SK-N-SH treated with all-trans-retinoic acid at 6 μM for 48 hours (cell line): Measurements from ENCODE around the gene HOXA4.
A peak's percentile ranks its signal among the peaks of the same experiment; 100 is the strongest.

ENCODE experiments used
- ATAC-seq: fragments of 200-7000 bp; cut with Tn5 transposase; 3 replicates; pipeline ENCODE4 v1.9.1; 2020; ENCODE audit warnings: mild to moderate bottlenecking, moderate library complexity
- ARNTL ChIP-seq: fragments of 450-650 bp; formaldehyde crosslinking; IDR thresholded peaks from 2 replicates; pipeline ENCODE4 v1.5.0; 2020; ENCODE audit warnings: low read depth, mild to moderate bottlenecking, moderate library complexity, borderline replicate concordance
- BACH2 ChIP-seq: fragments of 250-450 bp; sonication (Bioruptor Pico); IDR thresholded peaks from 2 replicates; pipeline ENCODE4 v1.9.0; 2021; ENCODE audit warnings: mild to moderate bottlenecking, borderline replicate concordance
- CSDC2 ChIP-seq: fragments of 250-450 bp; sonication (Bioruptor Pico); IDR thresholded peaks from 2 replicates; pipeline ENCODE4 v1.5.0; 2020; ENCODE audit warnings: mild to moderate bottlenecking, moderate library complexity
- ESRRG ChIP-seq: fragments of 250-450 bp; sonication (Bioruptor Pico); IDR thresholded peaks from 2 replicates; pipeline ENCODE4 v1.6.1; 2021; ENCODE audit warnings: mild to moderate bottlenecking
- GLIS3 ChIP-seq: fragments of 250-450 bp; sonication (Bioruptor Pico); IDR thresholded peaks from 2 replicates; pipeline ENCODE4 v1.5.0; 2020; ENCODE audit warnings: mild to moderate bottlenecking, moderate library complexity
- ISL1 ChIP-seq: fragments of 250-450 bp; sonication (Bioruptor Pico); IDR thresholded peaks from 2 replicates; pipeline ENCODE4 v2.1.2; 2022; ENCODE audit warnings: mild to moderate bottlenecking, moderate library complexity
- PPARA ChIP-seq: fragments of 250-450 bp; sonication (Bioruptor Pico); IDR thresholded peaks from 2 replicates; pipeline ENCODE4 v1.5.0; 2020; ENCODE audit warnings: mild to moderate bottlenecking, borderline replicate concordance
- RARB ChIP-seq: fragments of 250-450 bp; sonication (Bioruptor Pico); IDR thresholded peaks from 2 replicates; pipeline ENCODE4 v1.8.0; 2021; ENCODE audit warnings: mild to moderate bottlenecking, moderate library complexity
- SNAI2 ChIP-seq: fragments of 250-450 bp; sonication (Bioruptor Pico); IDR thresholded peaks from 2 replicates; pipeline ENCODE4 v1.5.0; 2020; ENCODE audit warnings: mild to moderate bottlenecking, moderate library complexity
- TCF4 ChIP-seq: fragments of 250-450 bp; sonication (Bioruptor Pico); IDR thresholded peaks from 2 replicates; pipeline ENCODE4 v1.8.0; 2021; ENCODE audit warnings: mild to moderate bottlenecking, moderate library complexity, borderline replicate concordance
- TOX ChIP-seq: fragments of 250-450 bp; sonication (Bioruptor Pico); IDR thresholded peaks from 2 replicates; pipeline ENCODE4 v1.8.0; 2021; ENCODE audit warnings: mild to moderate bottlenecking, moderate library complexity, borderline replicate concordance
- ZC3H10 ChIP-seq: fragments of 250-450 bp; sonication (Bioruptor Pico); IDR thresholded peaks from 2 replicates; pipeline ENCODE4 v1.5.1; 2021; ENCODE audit warnings: mild to moderate bottlenecking, moderate library complexity
- ZFP3 ChIP-seq: fragments of 250-450 bp; sonication (Bioruptor Pico); IDR thresholded peaks from 2 replicates; pipeline ENCODE4 v1.5.0; 2020; ENCODE audit warnings: mild to moderate bottlenecking, moderate library complexity
- ZFP30 ChIP-seq: fragments of 450-650 bp; formaldehyde crosslinking; IDR thresholded peaks from 2 replicates; pipeline ENCODE4 v1.5.0; 2022; ENCODE audit warnings: mild to moderate bottlenecking, moderate library complexity
- ZNF565 ChIP-seq: fragments of 450-650 bp; formaldehyde crosslinking; conservative IDR thresholded peaks from 2 replicates; pipeline ENCODE4 v1.5.0; 2020; ENCODE audit warnings: low read depth, mild to moderate bottlenecking, moderate library complexity
- ZNF70 ChIP-seq: fragments of 450-650 bp; formaldehyde crosslinking; IDR thresholded peaks from 2 replicates; pipeline ENCODE4 v1.5.0; 2020; ENCODE audit warnings: mild to moderate bottlenecking, moderate library complexity
- ZNF8 ChIP-seq: fragments of 450-650 bp; formaldehyde crosslinking; IDR thresholded peaks from 2 replicates; pipeline ENCODE4 v1.5.0; 2020; ENCODE audit warnings: mild to moderate bottlenecking, moderate library complexity
- TF ChIP-seq, protein P1 (sequence below): fragments of 250-450 bp; sonication (Bioruptor Pico); IDR thresholded peaks from 2 replicates; pipeline ENCODE4 v1.5.0; 2020; ENCODE audit warnings: mild to moderate bottlenecking, moderate library complexity
- TF ChIP-seq, protein P2 (sequence below): fragments of 250-450 bp; sonication (Bioruptor Pico); IDR thresholded peaks from 2 replicates; pipeline ENCODE4 v1.8.0; 2021; ENCODE audit warnings: low read depth, mild to moderate bottlenecking, moderate library complexity, borderline replicate concordance
- TF ChIP-seq, protein P3 (sequence below): fragments of 250-450 bp; sonication (Bioruptor Pico); IDR thresholded peaks from 2 replicates; pipeline ENCODE4 v1.8.0; 2020; ENCODE audit warnings: mild to moderate bottlenecking, moderate library complexity, borderline replicate concordance

The HOXA4 gene

DNA sequence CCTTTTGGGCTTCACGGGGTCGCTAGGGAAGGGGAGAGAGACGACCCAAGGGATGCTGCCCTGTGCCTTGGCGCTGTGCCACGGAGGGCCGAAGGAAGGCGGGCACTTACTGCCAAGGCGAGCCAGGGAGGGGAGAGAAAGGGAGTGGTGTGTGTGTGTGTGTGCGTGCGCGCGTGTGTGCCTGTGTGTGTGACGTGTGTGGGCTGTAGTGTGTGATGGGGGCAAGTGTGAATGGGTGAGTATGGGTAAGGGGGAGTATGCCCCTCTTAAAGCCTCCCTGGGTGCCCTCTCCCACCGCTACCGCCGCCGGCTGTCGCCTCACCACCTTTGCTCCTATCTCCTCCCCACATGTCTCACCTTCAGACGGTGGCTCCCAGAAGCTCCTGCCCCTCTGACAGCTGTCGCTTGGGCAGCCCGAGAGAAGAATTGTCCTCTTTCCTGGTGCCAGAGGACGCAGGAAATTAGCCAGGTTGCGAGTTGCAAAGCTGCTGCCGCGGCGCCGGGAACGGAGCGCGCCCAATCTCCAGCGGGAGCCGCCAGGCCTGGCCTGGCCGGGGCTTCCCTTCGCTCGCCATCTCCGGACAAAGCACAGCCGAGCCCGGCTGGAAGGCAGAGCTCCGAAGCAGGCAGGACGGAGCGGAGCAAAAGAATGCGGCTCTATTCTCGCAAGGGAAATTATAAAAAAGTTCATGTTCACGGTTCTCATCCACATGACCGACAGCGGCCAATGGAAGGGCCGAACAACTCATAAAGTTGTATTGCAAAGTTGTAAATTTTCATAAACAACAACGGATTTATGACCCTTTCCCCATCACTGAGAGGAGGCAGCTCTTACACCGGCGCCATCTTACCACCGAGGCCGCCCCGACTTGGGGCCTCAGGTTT, 21.6 kb upstream of the HOXA4 start, which contains the start of gene HOXA3:
Gene HOXA3 (minus strand): TSS at position 653 of the 885 bp plus-strand sequence. CDS start 41,943 bp downstream, outside the sequence.
- TF ChIP-seq ZNF70 (CRISPR knock-in tag) (no peak), TOX (CRISPR knock-in tag) (no peak), ZNF565 (no peak), ZFP30 (no peak), PPARA (CRISPR knock-in tag) (no peak), BACH2 (CRISPR knock-in tag) (no peak), ZFP3 (CRISPR knock-in tag) (no peak), SNAI2 (CRISPR knock-in tag) (no peak), RARB (CRISPR knock-in tag) (no peak), ZNF8 (CRISPR knock-in tag) (no peak), ESRRG (CRISPR knock-in tag) (no peak), TCF4 (CRISPR knock-in tag) (no peak), ZC3H10 (CRISPR knock-in tag) (no peak), CSDC2 (CRISPR knock-in tag) (no peak), GLIS3 (CRISPR knock-in tag) (no peak)
- TF ChIP-seq, protein P1, sequence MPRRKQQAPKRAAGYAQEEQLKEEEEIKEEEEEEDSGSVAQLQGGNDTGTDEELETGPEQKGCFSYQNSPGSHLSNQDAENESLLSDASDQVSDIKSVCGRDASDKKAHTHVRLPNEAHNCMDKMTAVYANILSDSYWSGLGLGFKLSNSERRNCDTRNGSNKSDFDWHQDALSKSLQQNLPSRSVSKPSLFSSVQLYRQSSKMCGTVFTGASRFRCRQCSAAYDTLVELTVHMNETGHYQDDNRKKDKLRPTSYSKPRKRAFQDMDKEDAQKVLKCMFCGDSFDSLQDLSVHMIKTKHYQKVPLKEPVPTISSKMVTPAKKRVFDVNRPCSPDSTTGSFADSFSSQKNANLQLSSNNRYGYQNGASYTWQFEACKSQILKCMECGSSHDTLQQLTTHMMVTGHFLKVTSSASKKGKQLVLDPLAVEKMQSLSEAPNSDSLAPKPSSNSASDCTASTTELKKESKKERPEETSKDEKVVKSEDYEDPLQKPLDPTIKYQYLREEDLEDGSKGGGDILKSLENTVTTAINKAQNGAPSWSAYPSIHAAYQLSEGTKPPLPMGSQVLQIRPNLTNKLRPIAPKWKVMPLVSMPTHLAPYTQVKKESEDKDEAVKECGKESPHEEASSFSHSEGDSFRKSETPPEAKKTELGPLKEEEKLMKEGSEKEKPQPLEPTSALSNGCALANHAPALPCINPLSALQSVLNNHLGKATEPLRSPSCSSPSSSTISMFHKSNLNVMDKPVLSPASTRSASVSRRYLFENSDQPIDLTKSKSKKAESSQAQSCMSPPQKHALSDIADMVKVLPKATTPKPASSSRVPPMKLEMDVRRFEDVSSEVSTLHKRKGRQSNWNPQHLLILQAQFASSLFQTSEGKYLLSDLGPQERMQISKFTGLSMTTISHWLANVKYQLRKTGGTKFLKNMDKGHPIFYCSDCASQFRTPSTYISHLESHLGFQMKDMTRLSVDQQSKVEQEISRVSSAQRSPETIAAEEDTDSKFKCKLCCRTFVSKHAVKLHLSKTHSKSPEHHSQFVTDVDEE (CRISPR knock-in tag): no peak
- ATAC-seq: peak; percentile 17

DNA sequence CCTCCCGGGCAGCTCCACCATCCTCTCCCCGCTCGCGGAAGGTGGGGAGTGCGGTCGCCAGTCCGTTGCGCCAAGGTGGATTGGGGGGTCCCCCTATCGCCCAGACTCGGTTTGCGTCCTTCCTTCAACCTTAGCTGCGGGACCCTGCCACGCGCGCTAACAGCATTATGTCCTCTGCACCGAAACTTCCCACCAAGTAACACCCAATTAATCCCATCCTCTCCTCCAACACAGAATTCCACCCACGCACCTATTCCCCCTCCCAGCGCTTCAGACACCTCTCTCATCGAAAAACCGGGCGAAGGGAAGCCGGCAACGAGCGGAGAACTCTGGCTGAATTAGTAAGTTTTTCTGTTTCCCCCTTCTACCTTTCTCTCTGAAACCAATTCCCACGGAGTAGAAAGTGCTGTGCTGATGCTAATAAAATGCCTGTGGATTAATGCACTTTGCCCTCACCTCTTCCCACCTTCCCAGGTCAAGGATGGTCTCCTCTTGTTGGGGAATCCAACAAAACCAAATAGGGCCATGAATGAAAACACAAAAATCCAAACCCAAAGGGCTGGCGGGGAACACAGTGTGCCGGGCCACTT, 20.9 kb upstream of the HOXA4 start:
- ATAC-seq: no peak
- no peak for TF ChIP-seq ZNF8 (CRISPR knock-in tag)
- TF ChIP-seq ARNTL: no peak
- no peak for TF ChIP-seq CSDC2 (CRISPR knock-in tag)
- no peak for TF ChIP-seq ESRRG (CRISPR knock-in tag)
- no peak for TF ChIP-seq RARB (CRISPR knock-in tag)
- no peak for TF ChIP-seq TCF4 (CRISPR knock-in tag)
- TF ChIP-seq, all 23 proteins: peak for 0

DNA sequence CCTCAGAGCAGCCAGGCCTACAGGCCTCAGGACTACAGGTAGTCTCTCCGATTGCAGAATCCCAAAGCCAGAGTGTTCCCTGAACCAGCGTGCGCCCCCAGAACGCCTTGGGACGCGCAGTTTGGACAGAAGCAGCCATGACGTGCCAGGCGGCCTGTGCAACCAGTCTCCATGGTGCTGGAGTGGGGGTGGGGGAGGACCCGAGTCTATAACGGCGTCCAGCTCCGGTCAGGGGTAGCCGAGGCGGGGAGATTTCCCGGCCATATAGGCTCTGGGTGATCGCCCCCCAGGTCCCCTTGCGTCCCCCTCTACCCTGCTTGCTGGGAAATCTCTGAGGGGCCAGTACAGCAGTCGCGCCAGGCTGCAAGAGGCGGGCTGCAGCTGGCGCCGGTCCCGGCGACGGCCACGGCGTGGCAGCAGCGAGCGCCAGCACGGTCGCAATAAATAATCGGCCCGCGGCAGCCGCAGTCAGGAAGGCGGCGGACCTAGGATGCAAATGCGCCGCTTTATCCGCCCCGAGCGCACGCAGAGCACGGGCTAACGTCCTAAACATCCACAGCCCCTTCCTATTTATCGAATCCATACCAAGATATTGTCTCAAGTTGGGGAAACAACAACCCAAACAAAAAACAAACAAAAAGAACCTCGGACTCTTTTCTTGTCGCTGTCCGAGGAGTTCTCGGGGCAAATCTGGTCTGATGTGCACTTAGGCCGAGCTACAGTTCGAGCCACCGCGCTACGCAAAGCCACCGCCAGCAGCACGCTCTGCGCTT, 20.2 kb upstream of the HOXA4 start:
- TF ChIP-seq ZFP30: no peak
- no peak for TF ChIP-seq ISL1 (CRISPR knock-in tag)
- TF ChIP-seq, protein P2, sequence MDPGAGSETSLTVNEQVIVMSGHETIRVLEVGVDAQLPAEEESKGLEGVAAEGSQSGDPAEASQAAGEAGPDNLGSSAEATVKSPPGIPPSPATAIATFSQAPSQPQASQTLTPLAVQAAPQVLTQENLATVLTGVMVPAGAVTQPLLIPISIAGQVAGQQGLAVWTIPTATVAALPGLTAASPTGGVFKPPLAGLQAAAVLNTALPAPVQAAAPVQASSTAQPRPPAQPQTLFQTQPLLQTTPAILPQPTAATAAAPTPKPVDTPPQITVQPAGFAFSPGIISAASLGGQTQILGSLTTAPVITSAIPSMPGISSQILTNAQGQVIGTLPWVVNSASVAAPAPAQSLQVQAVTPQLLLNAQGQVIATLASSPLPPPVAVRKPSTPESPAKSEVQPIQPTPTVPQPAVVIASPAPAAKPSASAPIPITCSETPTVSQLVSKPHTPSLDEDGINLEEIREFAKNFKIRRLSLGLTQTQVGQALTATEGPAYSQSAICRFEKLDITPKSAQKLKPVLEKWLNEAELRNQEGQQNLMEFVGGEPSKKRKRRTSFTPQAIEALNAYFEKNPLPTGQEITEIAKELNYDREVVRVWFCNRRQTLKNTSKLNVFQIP (CRISPR knock-in tag): no peak
- no peak for TF ChIP-seq ZFP3 (CRISPR knock-in tag)
- TF ChIP-seq RARB (CRISPR knock-in tag): no peak
- TF ChIP-seq, protein P3, sequence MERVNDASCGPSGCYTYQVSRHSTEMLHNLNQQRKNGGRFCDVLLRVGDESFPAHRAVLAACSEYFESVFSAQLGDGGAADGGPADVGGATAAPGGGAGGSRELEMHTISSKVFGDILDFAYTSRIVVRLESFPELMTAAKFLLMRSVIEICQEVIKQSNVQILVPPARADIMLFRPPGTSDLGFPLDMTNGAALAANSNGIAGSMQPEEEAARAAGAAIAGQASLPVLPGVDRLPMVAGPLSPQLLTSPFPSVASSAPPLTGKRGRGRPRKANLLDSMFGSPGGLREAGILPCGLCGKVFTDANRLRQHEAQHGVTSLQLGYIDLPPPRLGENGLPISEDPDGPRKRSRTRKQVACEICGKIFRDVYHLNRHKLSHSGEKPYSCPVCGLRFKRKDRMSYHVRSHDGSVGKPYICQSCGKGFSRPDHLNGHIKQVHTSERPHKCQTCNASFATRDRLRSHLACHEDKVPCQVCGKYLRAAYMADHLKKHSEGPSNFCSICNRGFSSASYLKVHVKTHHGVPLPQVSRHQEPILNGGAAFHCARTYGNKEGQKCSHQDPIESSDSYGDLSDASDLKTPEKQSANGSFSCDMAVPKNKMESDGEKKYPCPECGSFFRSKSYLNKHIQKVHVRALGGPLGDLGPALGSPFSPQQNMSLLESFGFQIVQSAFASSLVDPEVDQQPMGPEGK (CRISPR knock-in tag): no peak
- TF ChIP-seq, protein P1 (CRISPR knock-in tag): 0 out of 2 replicates have a peak, but pooled peaks have one; percentile 21
- peak; percentile 90 for ATAC-seq
